Measurements from ENCODE around the gene UFL1. TPM values are rescaled to one million over a fixed set of nuclear protein-coding genes. Genes with fewer than 3 reads are reported as not detected.

UFL1 gene
- total RNA-seq, 1 experiment from 2014 or later = 12.7 TPM

- H2BK20ac ChIP-seq (ENCODE audit: low read depth, low read length, poor library complexity, severe bottlenecking) = no peak overlapping the region
- no peaks in the 10 kb centered on the region for H3K79me1 ChIP-seq (ENCODE audit: insufficient read depth, low read depth, low read length, poor library complexity, severe bottlenecking)
- H3T11ph ChIP-seq (ENCODE audit: low read length) = no peak overlapping the region
- H3K14ac ChIP-seq (ENCODE audit: insufficient read depth, low read length) = no peak overlapping the region
- H3K4me3 Mint-ChIP-seq = no peak overlapping the region; a peak in 1 of 5 replicates
- no peak overlapping the region for H3K9ac ChIP-seq (ENCODE audit: extremely low read depth, insufficient read length, low read length)
- no peak overlapping the region for H3K27ac ChIP-seq (ENCODE audit: insufficient read length, low read depth, low read length)
- H3K9me3 Mint-ChIP-seq = peaks cover 12 to 13% of the 10 kb centered on the region in 2 experiments
- no peak overlapping the region for H4K5ac ChIP-seq (ENCODE audit: insufficient read length, low read depth, low read length)
- H3K27me3 Mint-ChIP-seq (ENCODE audit: low read depth) = no peaks in the 10 kb centered on the region
- no peaks in the 10 kb centered on the region for H3K4me1 ChIP-seq (ENCODE audit: insufficient read depth, low read length)
- peaks cover 4 to 6% of the 10 kb centered on the region in 2 experiments; a peak in 3 of 4 replicates for H3K4me1 Mint-ChIP-seq
- no peak overlapping the region for H3K23ac ChIP-seq (ENCODE audit: insufficient read length, low read depth, low read length)
- WGBS (ENCODE audit: extremely low coverage, insufficient read length, low lambda C conversion rate) = no CpG with 5 or more reads among the region's 2 CpGs
- no peaks in the 10 kb centered on the region for H3K23me2 ChIP-seq (ENCODE audit: insufficient read length, low read depth, low read length, poor library complexity, severe bottlenecking)
- H3K4ac ChIP-seq (ENCODE audit: low read depth, low read length) = no peak overlapping the region
- DNase-seq = no peak
- H4K20me1 ChIP-seq (ENCODE audit: control insufficient read depth, insufficient read depth, insufficient read length) = no peaks in the 10 kb centered on the region
- H3K79me2 ChIP-seq (ENCODE audit: insufficient read depth, low read length) = no peaks in the 10 kb centered on the region
- H2BK12ac ChIP-seq (ENCODE audit: insufficient read length, low read depth, low read length) = no peak overlapping the region
- no peak overlapping the region; a peak in 1 of 7 replicates for H3K27ac Mint-ChIP-seq
- H2AK5ac ChIP-seq (ENCODE audit: insufficient read length, low read length) = no peak overlapping the region
- H2BK120ac ChIP-seq (ENCODE audit: low read depth, low read length, poor library complexity, severe bottlenecking) = no peak overlapping the region
- H4K91ac ChIP-seq (ENCODE audit: insufficient read length, low read depth, low read length) = no peak overlapping the region
- no peak overlapping the region for H2BK5ac ChIP-seq (ENCODE audit: insufficient read length, low read length)
- no peak overlapping the region for H4K8ac ChIP-seq (replicated peaks; ENCODE audit: insufficient read length, low read depth, low read length)
- H3K9me3 ChIP-seq (ENCODE audit: control insufficient read depth, low read depth, low read length) = no peaks in the 10 kb centered on the region
- H2AFZ ChIP-seq (ENCODE audit: low read length) = no peak overlapping the region
- peaks cover 20 to 42% (median 28%) of the 10 kb centered on the region in 3 experiments for H3K36me3 Mint-ChIP-seq (ENCODE audit: insufficient read depth in 1 of 3, low read depth in 3 of 3)
- no peak overlapping the region for H3K56ac ChIP-seq (ENCODE audit: insufficient read length, low read depth, low read length)
- no peak overlapping the region for H3K4me2 ChIP-seq (ENCODE audit: insufficient read depth, insufficient read length, low read length)
- no peak overlapping the region for H2BK15ac ChIP-seq (ENCODE audit: low read depth, low read length)
- no peaks in the 10 kb centered on the region for H3K27me3 ChIP-seq (ENCODE audit: insufficient read depth, low read length)
- no peak overlapping the region for H3K18ac ChIP-seq (ENCODE audit: insufficient read length, low read depth, low read length)
- no peak for TF ChIP-seq CTCF (conservative IDR thresholded peaks at IDR 0.05)
Observed at GRCh38 chr6:96509281-96509680, 12.3 kb upstream of the UFL1 start.
